Activated T-cell treated with anti-CD3 and anti-CD28 coated beads, Interleukin-2, amount 50 U/mL, for 48 hours (primary cell): ENCODE measurements around the gene MCCD1.
"Not testable (repeated sequence)": the region's sequence is repeated elsewhere in the genome, so short reads cannot be mapped to it uniquely, and the experiment has no call there.

ENCODE experiments used
- DNase-seq, 2 experiments: peaks; one replicate each; pipeline ENCODE4 v3.0.0-alpha.2; 2020

Gene MCCD1

GRCh38 chr6:31528821-31529328, at the start of gene MCCD1:
TSS of gene MCCD1 (plus strand) at chr6:31528962. CDS start at chr6:31529015, 53 bp downstream.
- DNase-seq: no peak

- DNase-seq: no peak
These were observed 49.4 kb upstream of the MCCD1 start for GRCh38 chr6:31479151-31479932.

GRCh38 chr6:31479933-31480535, 48.7 kb upstream of the MCCD1 start:
- DNase-seq: no peak

- no peak for DNase-seq
These were observed 48.2 kb upstream of the MCCD1 start for GRCh38 chr6:31480574-31480973.

- no peak for DNase-seq
These were observed 45.4 kb upstream of the MCCD1 start for GRCh38 chr6:31483392-31483791.

GRCh38 chr6:31485055-31485454, 43.7 kb upstream of the MCCD1 start:
- no peak for DNase-seq

- DNase-seq: not testable (repeated sequence)
These were observed 42.5 kb upstream of the MCCD1 start for GRCh38 chr6:31486065-31486837.

GRCh38 chr6:31487674-31488073, 41.1 kb upstream of the MCCD1 start:
- not testable (repeated sequence) for DNase-seq

- no peak for DNase-seq
These were observed 39.7 kb upstream of the MCCD1 start for GRCh38 chr6:31489086-31489485.

GRCh38 chr6:31490115-31490873, 38.5 kb upstream of the MCCD1 start:
- DNase-seq: no peak

- not testable (repeated sequence) for DNase-seq
These were observed 35.2 kb upstream of the MCCD1 start for GRCh38 chr6:31493550-31493874.

- peak; percentile 90 for DNase-seq
These were observed 34.7 kb upstream of the MCCD1 start for GRCh38 chr6:31493875-31494694.

GRCh38 chr6:31495580-31495979, 33.2 kb upstream of the MCCD1 start:
- no peak for DNase-seq

- not testable (repeated sequence) for DNase-seq
These were observed 31.9 kb upstream of the MCCD1 start for GRCh38 chr6:31496826-31497225.

GRCh38 chr6:31497531-31498476, 31.0 kb upstream of the MCCD1 start, which contains the start of gene MICB:
TSS of gene MICB (plus strand) at chr6:31498145. CDS start at chr6:31498194, 49 bp downstream.
- DNase-seq: peak; percentile 87 to 90

- DNase-seq: peak in 1 of 2 experiments; percentile 33
These were observed 30.0 kb upstream of the MCCD1 start for GRCh38 chr6:31498748-31499147.

- not testable (repeated sequence) for DNase-seq
These were observed 29.1 kb upstream of the MCCD1 start for GRCh38 chr6:31499648-31500047.

- no peak for DNase-seq
These were observed 26.2 kb upstream of the MCCD1 start for GRCh38 chr6:31502586-31502985.

GRCh38 chr6:31509036-31509435, 19.7 kb upstream of the MCCD1 start:
- not testable (repeated sequence) for DNase-seq

- DNase-seq: no peak
These were observed 18.8 kb upstream of the MCCD1 start for GRCh38 chr6:31510007-31510406.
